Measurements from ENCODE around the gene LRPPRC.

The LRPPRC gene

GRCh38 chr2:43840965-43841364 is 154.8 kb downstream of the LRPPRC start:
- Histone ChIP-seq H3K4me3 (IDR thresholded peaks at IDR 0.05; ENCODE audit: insufficient read depth, low read depth, low read length) (no peak overlapping the region), H3K4me1 (ENCODE audit: low read depth, poor library complexity, severe bottlenecking) (no peaks in the 10 kb centered on the region), H2AFZ (ENCODE audit: low read depth) (no peak overlapping the region), H4K20me1 (ENCODE audit: insufficient read depth) (no peaks in the 10 kb centered on the region), H3K4me2 (no peak overlapping the region), H3K36me3 (ENCODE audit: insufficient read depth) (no peaks in the 10 kb centered on the region), H3K9ac (no peak overlapping the region), H3K27ac (no peak overlapping the region), H3K27me3 (ENCODE audit: insufficient read depth, low read depth) (no peaks in the 10 kb centered on the region), H3K79me2 (ENCODE audit: insufficient read depth, low read depth) (no peaks in the 10 kb centered on the region)
- TF ChIP-seq, protein P1, sequence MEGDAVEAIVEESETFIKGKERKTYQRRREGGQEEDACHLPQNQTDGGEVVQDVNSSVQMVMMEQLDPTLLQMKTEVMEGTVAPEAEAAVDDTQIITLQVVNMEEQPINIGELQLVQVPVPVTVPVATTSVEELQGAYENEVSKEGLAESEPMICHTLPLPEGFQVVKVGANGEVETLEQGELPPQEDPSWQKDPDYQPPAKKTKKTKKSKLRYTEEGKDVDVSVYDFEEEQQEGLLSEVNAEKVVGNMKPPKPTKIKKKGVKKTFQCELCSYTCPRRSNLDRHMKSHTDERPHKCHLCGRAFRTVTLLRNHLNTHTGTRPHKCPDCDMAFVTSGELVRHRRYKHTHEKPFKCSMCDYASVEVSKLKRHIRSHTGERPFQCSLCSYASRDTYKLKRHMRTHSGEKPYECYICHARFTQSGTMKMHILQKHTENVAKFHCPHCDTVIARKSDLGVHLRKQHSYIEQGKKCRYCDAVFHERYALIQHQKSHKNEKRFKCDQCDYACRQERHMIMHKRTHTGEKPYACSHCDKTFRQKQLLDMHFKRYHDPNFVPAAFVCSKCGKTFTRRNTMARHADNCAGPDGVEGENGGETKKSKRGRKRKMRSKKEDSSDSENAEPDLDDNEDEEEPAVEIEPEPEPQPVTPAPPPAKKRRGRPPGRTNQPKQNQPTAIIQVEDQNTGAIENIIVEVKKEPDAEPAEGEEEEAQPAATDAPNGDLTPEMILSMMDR (conservative IDR thresholded peaks at IDR 0.05; ENCODE audit: low read depth, low read length) = no peak

GRCh38 chr2:43839776-43840564 is 155.8 kb downstream of the LRPPRC start:
- H3K79me2 ChIP-seq (ENCODE audit: insufficient read depth, low read depth) = no peaks in the 10 kb centered on the region
- H2AFZ ChIP-seq (ENCODE audit: low read depth) = no peak overlapping the region
- no peaks in the 10 kb centered on the region for H3K4me1 ChIP-seq (ENCODE audit: low read depth, poor library complexity, severe bottlenecking)
- no peaks in the 10 kb centered on the region for H4K20me1 ChIP-seq (ENCODE audit: insufficient read depth)
- no peaks in the 10 kb centered on the region for H3K27me3 ChIP-seq (ENCODE audit: insufficient read depth, low read depth)
- H3K27ac ChIP-seq = no peak overlapping the region
- no peak overlapping the region for H3K4me2 ChIP-seq
- H3K9ac ChIP-seq = no peak overlapping the region
- H3K4me3 ChIP-seq (IDR thresholded peaks at IDR 0.05; ENCODE audit: insufficient read depth, low read depth, low read length) = no peak overlapping the region
- TF ChIP-seq, protein P1 (conservative IDR thresholded peaks at IDR 0.05; ENCODE audit: low read depth, low read length) = no peak
- H3K36me3 ChIP-seq (ENCODE audit: insufficient read depth) = no peaks in the 10 kb centered on the region

DNA sequence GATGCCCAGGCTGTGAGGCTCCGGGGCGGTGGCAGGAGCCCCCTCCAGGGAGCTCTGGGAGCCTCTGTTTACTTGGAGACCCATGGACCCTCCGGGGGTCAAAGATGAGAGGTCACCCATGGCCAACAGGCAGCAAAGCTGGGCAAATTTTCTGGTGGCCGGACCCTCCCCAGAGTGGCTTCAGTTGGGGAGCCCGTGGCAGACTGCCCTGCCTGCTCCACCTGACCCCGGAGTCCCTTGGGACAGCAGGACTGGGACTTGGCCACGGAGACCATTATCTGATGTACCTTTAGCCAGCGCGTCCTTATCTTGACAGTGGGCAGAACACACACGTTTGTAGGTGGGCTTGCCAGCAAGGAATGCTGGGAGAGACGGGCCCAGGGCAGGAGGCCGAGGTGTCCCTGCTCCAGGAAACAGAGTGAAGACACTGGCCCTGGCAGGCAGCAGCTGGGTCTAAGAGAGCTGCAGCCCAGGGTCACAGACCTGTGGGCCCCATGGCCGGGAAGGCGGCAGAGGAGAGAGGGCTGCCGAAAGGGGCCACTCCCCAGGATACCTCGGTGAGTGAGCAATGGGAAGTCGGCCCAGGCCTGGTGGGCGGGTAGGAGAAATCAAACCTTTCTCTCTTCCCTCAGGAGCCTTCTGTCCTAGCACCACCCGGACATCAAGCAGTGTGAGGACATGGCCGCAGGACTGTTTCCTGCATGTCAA is 157.1 kb downstream of the LRPPRC start, which contains the start of the genes ABCG5 and ABCG8:
TSS of gene ABCG5 (minus strand) at position 280 of the 708 bp plus-strand sequence. CDS start at position 120, 160 bp downstream.
TSS of gene ABCG8 (plus strand) at position 412 of the 708 bp plus-strand sequence. CDS start at position 495, 83 bp downstream.
- Histone ChIP-seq H3K4me3 (IDR thresholded peaks at IDR 0.05; ENCODE audit: insufficient read depth, low read depth, low read length) (no peak within 1 kb of the TSS), H2AFZ (ENCODE audit: low read depth) (no peak within 1 kb of the TSS), H3K79me2 (ENCODE audit: insufficient read depth, low read depth) (no peaks in the 10 kb centered on the region), H3K4me1 (ENCODE audit: low read depth, poor library complexity, severe bottlenecking) (no peaks in the 10 kb centered on the region), H3K9ac (no peak within 1 kb of the TSS), H3K27ac (no peak within 1 kb of the TSS), H3K36me3 (ENCODE audit: insufficient read depth) (no peaks in the 10 kb centered on the region), H3K4me2 (no peak within 1 kb of the TSS), H3K27me3 (ENCODE audit: insufficient read depth, low read depth) (no peaks in the 10 kb centered on the region), H4K20me1 (ENCODE audit: insufficient read depth) (no peaks in the 10 kb centered on the region)
- TF ChIP-seq, protein P1 (conservative IDR thresholded peaks at IDR 0.05; ENCODE audit: low read depth, low read length) = no peak

GRCh38 chr2:43837831-43838559 is 157.8 kb downstream of the LRPPRC start:
- Histone ChIP-seq H3K27me3 (ENCODE audit: insufficient read depth, low read depth) (no peaks in the 10 kb centered on the region), H3K4me2 (no peak overlapping the region), H4K20me1 (ENCODE audit: insufficient read depth) (no peaks in the 10 kb centered on the region), H3K27ac (no peak overlapping the region), H3K36me3 (ENCODE audit: insufficient read depth) (no peaks in the 10 kb centered on the region), H3K9ac (no peak overlapping the region), H3K4me3 (IDR thresholded peaks at IDR 0.05; ENCODE audit: insufficient read depth, low read depth, low read length) (no peak overlapping the region), H3K79me2 (ENCODE audit: insufficient read depth, low read depth) (no peaks in the 10 kb centered on the region), H2AFZ (ENCODE audit: low read depth) (no peak overlapping the region), H3K4me1 (ENCODE audit: low read depth, poor library complexity, severe bottlenecking) (no peaks in the 10 kb centered on the region)
- TF ChIP-seq, protein P1 (conservative IDR thresholded peaks at IDR 0.05; ENCODE audit: low read depth, low read length) = no peak

Measured in KMS-11 (cell line).